Right lobe of liver (tissue), 4 donors: ENCODE measurements around the gene CMBL.

Experiments
- CTCF ChIP-seq, 4 donors: fragments of 200-600 bp in 3 of 4; fragments of 450-650 bp in 1 of 4; IDR thresholded peaks; one replicate each; pipeline versions ENCODE4 v1.5.1 to v1.8.0; 2016 to 2022; ENCODE audit warnings: antibody characterized with exemption in 4 of 4, mild to moderate bottlenecking in 2 of 4
- POLR2A ChIP-seq: fragments of 450-650 bp; IDR thresholded peaks from one replicate; pipeline ENCODE4 v1.6.1; 2017; ENCODE audit warnings: antibody characterized with exemption, mild to moderate bottlenecking
- donor health status: DM: no; HTN: no; CAD: no.
- donor health status: DM: no; HTN: no; CAD: no.
- donor health status: DM: no; HTN: yes; CAD: no.

- TF ChIP-seq CTCF (IDR thresholded peaks at IDR 0.05) (no peak), POLR2A (no peak)
Measured at GRCh38 chr5:10266839-10267238, 40.9 kb downstream of the CMBL start.
